Ovary (tissue), 3 donors: Measurements from ENCODE around the gene KCNK7.

ENCODE experiments used
- EP300 ChIP-seq: sonication (generic); formaldehyde crosslinking; IDR thresholded peaks from one replicate; pipeline ENCODE4 v1.6.1; 2017; ENCODE audit warnings: antibody characterized with exemption
- POLR2A ChIP-seq: fragments of 450-650 bp; IDR thresholded peaks from one replicate; pipeline ENCODE4 v1.6.1; 2017; ENCODE audit warnings: antibody characterized with exemption, mild to moderate bottlenecking, moderate library complexity
- TF ChIP-seq, protein P1 (sequence below), 3 donors: fragments of 450-650 bp in 2 of 3; fragments of 200-600 bp in 1 of 3; IDR thresholded peaks; one replicate each; pipeline versions ENCODE4 v1.5.1 to v1.8.0; 2016 to 2022; ENCODE audit warnings: antibody characterized with exemption in 3 of 3, mild to moderate bottlenecking in 1 of 3
- donor health status: DM: no; HTN: no; CAD: no.

DNA sequence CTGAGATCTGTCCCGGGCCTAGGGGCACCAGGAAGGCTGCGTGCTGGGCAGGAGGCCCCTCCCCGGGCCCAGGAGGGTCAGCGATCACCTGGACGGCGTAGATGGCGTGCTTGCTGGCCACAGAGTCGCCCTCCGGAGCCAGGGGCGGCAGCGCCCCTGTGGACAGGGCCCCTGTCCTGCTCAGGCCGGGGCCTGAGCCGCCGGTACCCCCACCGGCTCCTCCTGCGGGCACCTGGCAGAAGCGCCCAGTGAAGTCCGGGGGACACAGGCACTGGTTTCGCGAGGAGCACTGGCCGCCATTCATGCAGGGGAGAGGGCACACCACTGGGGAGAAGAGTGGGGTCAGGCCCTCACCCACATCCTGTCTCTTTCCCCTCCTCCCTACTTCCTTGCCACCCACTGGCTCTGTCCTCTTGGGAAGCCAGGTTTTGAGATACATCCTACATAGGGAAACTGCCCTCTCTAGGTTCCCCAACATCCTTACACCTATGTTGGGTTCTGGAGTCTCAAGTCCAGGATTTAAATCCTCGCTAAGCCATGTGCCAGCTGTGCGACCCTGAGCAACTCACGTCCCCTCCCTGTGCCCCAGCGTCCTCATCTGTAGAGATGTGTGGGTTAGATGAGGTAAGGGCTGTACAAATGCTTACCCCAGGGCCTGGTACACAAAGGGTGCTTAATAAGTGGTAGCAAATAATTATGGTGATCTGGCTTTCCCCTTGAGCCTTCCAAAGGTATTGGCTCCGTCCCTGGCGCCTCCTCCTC lies 41.4 kb downstream of the KCNK7 start:
- TF ChIP-seq POLR2A: no peak
- TF ChIP-seq, protein P1, sequence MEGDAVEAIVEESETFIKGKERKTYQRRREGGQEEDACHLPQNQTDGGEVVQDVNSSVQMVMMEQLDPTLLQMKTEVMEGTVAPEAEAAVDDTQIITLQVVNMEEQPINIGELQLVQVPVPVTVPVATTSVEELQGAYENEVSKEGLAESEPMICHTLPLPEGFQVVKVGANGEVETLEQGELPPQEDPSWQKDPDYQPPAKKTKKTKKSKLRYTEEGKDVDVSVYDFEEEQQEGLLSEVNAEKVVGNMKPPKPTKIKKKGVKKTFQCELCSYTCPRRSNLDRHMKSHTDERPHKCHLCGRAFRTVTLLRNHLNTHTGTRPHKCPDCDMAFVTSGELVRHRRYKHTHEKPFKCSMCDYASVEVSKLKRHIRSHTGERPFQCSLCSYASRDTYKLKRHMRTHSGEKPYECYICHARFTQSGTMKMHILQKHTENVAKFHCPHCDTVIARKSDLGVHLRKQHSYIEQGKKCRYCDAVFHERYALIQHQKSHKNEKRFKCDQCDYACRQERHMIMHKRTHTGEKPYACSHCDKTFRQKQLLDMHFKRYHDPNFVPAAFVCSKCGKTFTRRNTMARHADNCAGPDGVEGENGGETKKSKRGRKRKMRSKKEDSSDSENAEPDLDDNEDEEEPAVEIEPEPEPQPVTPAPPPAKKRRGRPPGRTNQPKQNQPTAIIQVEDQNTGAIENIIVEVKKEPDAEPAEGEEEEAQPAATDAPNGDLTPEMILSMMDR (IDR thresholded peaks at IDR 0.05): no peak
- no peak for TF ChIP-seq EP300
